Colonic mucosa (tissue), 4 donors: ENCODE results near the gene CPE. TPM values are rescaled to one million over a fixed set of nuclear protein-coding genes. Genes with fewer than 3 reads are reported as not detected.

Source experiments
- DNase-seq: peaks from one replicate; pipeline ENCODE4 v3.0.0-alpha.2; 2020
- H3K27ac ChIP-seq: fragments of 200-600 bp; one replicate; pipeline ENCODE4 v1.8.0; 2021
- H3K27me3 ChIP-seq: fragments of 200-600 bp; one replicate; pipeline ENCODE4 v1.8.0; 2021
- H3K36me3 ChIP-seq: fragments of 200-600 bp; one replicate; pipeline ENCODE4 v1.8.0; 2021
- H3K4me1 ChIP-seq: fragments of 200-600 bp; one replicate; pipeline ENCODE4 v1.8.0; 2021; ENCODE audit warnings: mild to moderate bottlenecking
- H3K4me3 ChIP-seq: fragments of 200-600 bp; one replicate; pipeline ENCODE4 v1.8.0; 2021
- H3K9ac ChIP-seq, 2 donors: one replicate each; pipeline ENCODE4 v1.7.0; 2013; ENCODE audit warnings: control low read depth in 2 of 2, low read depth in 2 of 2, low read length in 2 of 2
- H3K9me3 ChIP-seq: fragments of 200-600 bp; one replicate; pipeline ENCODE4 v1.8.0; 2021
- CTCF ChIP-seq: fragments of 200-600 bp; IDR thresholded peaks from one replicate; pipeline ENCODE4 v1.8.0; 2022; ENCODE audit warnings: antibody characterized with exemption, mild to moderate bottlenecking
- intact Hi-C: fragments of 100-400 bp; cut with DNase I; formaldehyde crosslinking; loops from one replicate; pipeline ENCODE4 v1.14.1; 2022
- total RNA-seq, 2 donors: library from RNA; stranded (reverse); fragmentation: NEBNext Ultra II Directional in 1 of 2; extraction: Animal tissue kit (Norgen Biotek cat#: 25700) in 1 of 2; gene quantifications; one replicate each; pipeline ENCODE4 v1.2.1, GENCODE V29; 2021
- donor health status: healthy.
- donor health status: DM: no; HTN: no; CAD: no.
- donor health status: DM: no; HTN: no; CAD: no.

CPE gene
- total RNA-seq, 2 donors from 2014 or later: 13.8 to 49.6 TPM

GRCh38 chr4:165474784-165475705, 96.2 kb downstream of the CPE start:
- Histone ChIP-seq H3K9me3 (no peaks in the 10 kb centered on the region), H3K27me3 (no peaks in the 10 kb centered on the region), H3K27ac (no peak overlapping the region), H3K36me3 (no peaks in the 10 kb centered on the region), H3K9ac (no peak overlapping the region), H3K4me3 (no peak overlapping the region), H3K4me1 (no peaks in the 10 kb centered on the region)
- intact Hi-C loops: no loop called here
- TF ChIP-seq CTCF: no peak
- no peak for DNase-seq

GRCh38 chr4:165475706-165476070, 96.9 kb downstream of the CPE start:
- TF ChIP-seq CTCF: no peak
- no peaks in the 10 kb centered on the region for H3K27me3 ChIP-seq
- DNase-seq: no peak
- no peak overlapping the region for H3K9ac ChIP-seq
- H3K4me1 ChIP-seq: no peaks in the 10 kb centered on the region
- H3K9me3 ChIP-seq: no peaks in the 10 kb centered on the region
- intact Hi-C loops: no loop called here
- no peak overlapping the region for H3K27ac ChIP-seq
- H3K4me3 ChIP-seq: no peak overlapping the region
- no peaks in the 10 kb centered on the region for H3K36me3 ChIP-seq

GRCh38 chr4:165476214-165477098, 97.6 kb downstream of the CPE start:
- intact Hi-C loops: no loop called here
- no peak for TF ChIP-seq CTCF
- Histone ChIP-seq H3K27me3 (no peaks in the 10 kb centered on the region), H3K27ac (no peak overlapping the region), H3K36me3 (no peaks in the 10 kb centered on the region), H3K4me1 (no peaks in the 10 kb centered on the region), H3K4me3 (no peak overlapping the region), H3K9ac (no peak overlapping the region), H3K9me3 (no peaks in the 10 kb centered on the region)
- no peak for DNase-seq

- intact Hi-C loops: no loop called here
- no peaks in the 10 kb centered on the region for H3K27me3 ChIP-seq
- no peak overlapping the region for H3K27ac ChIP-seq
- TF ChIP-seq CTCF: no peak
- no peak overlapping the region for H3K4me3 ChIP-seq
- H3K9me3 ChIP-seq: no peaks in the 10 kb centered on the region
- no peak overlapping the region for H3K9ac ChIP-seq
- no peaks in the 10 kb centered on the region for H3K36me3 ChIP-seq
- H3K4me1 ChIP-seq: no peaks in the 10 kb centered on the region
- DNase-seq: no peak
These were observed 99.0 kb downstream of the CPE start for GRCh38 chr4:165477799-165478198.

- Histone ChIP-seq H3K9me3 (no peaks in the 10 kb centered on the region), H3K27me3 (no peaks in the 10 kb centered on the region), H3K36me3 (no peaks in the 10 kb centered on the region), H3K4me3 (no peak overlapping the region), H3K9ac (no peak overlapping the region), H3K27ac (no peak overlapping the region), H3K4me1 (no peaks in the 10 kb centered on the region)
- TF ChIP-seq CTCF: no peak
- intact Hi-C loops: no loop called here
- DNase-seq: no peak
These were observed 99.5 kb downstream of the CPE start for GRCh38 chr4:165478260-165478659.
